Adipose tissue (tissue), 3 donors: ENCODE measurements around the gene TMEM258. TPM values are rescaled to one million over a fixed set of nuclear protein-coding genes. Genes with fewer than 3 reads are reported as not detected.
A peak's percentile ranks its signal among the peaks of the same experiment; 100 is the strongest.

ENCODE experiments used
- H3K27ac ChIP-seq: one replicate; pipeline ENCODE4 v1.5.1; 2013; ENCODE audit warnings: low read depth, low read length
- WGBS, 3 donors: extraction: QIAGEN DNeasy Blood & Tissue Kit; methylation state at CpG; one replicate each; pipeline ENCODE4 v1.1.7; 2013; 5-methylcytosine and 5-hydroxymethylcytosine counted together
- polyA plus RNA-seq, 3 donors: library from polyadenylated mRNA; stranded (reverse); fragments of 200-250 nt; gene quantifications; one replicate each; pipeline ENCODE4 v1.2.3, GENCODE V29; 2013
- donor health status: healthy with polysubstance abuse.
- donor health status: Bipolar disorder and iron deficiency.
- donor health status: healthy.

Gene TMEM258
- polyA plus RNA-seq, 3 donors = 163 to 234 (median 214) TPM

DNA sequence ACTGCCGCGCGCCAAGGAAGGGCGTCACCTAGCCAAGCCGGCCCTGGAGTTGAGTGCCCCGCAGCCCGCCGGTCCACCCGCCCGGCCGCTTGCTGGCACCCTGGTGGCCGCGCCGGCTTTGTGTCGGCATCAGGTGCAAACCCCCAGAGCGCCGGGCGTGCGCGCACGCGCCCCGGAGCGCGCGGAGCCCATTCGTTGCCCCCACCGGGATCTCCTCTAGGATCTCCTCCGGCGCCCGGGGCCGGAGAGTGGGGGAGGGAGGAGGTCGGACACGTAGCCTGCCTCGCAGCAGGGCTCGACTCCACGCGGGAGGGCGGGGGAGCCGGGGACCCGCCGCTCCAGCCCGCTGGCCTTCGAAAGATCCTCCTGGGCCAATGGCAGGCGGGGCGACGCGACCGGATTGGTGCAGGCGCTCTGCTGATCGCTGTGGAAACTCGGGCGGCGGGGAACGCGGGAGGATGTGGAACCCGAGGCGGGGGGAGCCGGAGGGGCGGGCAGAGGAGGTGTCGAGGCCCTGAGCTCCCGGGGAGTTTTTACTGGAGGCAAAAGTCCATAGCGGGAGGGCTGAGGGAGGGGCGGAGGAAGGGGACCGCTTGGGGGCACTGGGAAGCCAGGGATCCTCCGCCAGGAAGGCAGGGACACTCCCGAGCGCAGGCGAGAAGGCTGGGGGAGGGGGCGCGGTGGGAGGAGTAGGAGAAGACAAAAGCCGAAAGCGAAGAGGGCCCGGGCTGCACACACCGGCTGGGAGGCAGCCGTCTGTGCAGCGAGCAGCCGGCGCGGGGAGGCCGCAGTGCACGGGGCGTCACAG lies 35.4 kb upstream of the TMEM258 start, which contains the start of gene FADS2:
TSS of gene FADS2 (plus strand) at position 730 of the 808 bp plus-strand sequence. CDS start 91 bp downstream, outside the sequence.
- peak within 1 kb of the TSS; percentile 75 for H3K27ac ChIP-seq
- 1% methylated on average over 80 to 83 of the region's 83 CpGs for WGBS, 3 donors

DNA sequence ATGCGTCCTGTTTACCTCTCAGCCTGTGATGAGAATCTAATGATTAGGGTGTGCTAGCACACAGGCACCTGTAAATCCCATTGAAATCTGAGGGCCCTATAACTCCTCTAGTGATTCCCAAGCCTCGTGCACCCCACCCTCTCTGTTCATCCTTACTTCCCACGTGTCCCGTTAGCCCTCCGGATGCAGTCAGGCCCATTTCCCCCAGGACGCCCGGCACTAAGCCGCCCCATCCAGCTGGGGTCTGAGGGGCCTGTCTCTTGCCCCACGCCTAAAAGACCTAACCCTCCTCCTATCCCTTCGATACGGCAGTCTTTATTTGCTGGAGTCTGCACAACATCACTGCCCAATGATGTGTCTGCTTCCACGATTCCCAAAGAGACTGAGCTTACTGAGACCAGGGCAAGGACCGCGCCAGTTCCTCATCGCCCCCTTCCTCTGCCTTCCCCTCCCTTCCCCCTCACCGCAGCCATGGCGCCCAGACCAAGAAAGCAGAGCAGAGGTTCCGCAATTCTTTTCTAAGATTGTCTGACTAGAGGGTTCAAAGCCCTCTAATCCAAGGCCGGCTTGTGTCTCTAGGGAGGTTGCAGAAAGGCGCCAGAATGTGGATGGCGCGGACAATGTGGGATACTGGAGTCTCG lies 34.7 kb upstream of the TMEM258 start:
- 15 to 48% (median 16%) methylated on average over 23 of the region's 23 CpGs for WGBS, 3 donors
- H3K27ac ChIP-seq = peak overlapping the region; percentile 75

DNA sequence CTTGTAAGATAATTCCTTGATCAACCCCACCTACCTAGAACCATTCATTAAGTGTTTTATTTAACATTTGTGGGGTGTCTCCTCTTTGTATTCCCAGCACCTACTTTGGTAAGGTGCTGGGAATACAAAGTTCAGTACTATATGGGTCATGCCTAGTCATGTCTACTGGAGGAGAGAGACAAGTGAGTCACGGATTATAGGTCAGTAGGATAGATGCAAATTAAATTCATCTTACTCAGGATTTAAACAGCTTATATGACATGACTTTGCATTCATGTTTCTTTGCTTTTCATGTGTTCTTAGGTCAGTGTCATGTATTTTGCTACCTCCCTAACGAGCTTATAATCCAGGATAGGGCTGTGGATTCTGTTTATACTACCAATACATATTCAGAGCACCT lies 27.8 kb upstream of the TMEM258 start:
- H3K27ac ChIP-seq = no peak overlapping the region
- 90 to 91% (median 91%) methylated on average over 2 of the region's 2 CpGs for WGBS, 3 donors

DNA sequence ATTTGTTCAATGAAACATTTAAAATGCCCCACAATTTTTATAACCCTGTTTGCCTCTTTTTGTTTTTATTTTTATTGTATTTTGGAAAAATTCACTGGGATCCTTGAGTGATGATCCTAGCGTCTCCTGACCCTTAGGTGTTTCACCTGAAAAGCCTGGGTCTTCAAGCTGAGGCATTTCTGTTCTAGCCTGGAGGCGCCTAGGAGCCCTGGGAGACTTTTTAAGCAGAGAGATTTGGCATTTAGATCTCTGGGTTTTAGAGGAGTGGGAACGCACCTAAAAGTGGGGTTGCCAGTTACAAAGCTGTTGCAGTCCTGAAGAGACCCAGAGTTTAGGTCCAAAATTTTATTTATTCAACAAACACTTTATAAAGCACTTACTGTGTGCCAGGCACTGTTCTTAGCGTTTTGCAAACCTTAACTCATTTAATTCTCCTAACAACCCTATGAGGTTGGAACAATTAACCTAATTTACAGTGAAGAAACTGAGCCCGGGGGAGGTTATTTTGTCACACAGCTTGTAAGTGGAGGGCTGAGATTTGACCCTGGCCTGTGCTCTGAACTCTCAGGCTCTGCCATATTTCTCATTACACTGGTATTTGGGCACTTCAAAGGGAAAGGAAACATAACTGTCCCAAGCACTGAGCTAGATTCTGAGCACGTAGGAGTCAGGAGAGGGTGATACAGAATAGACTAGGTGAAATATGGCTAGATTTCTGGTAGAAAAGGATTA lies 25.2 kb upstream of the TMEM258 start:
- 74 to 82% (median 78%) methylated on average over 6 of the region's 6 CpGs for WGBS, 3 donors

DNA sequence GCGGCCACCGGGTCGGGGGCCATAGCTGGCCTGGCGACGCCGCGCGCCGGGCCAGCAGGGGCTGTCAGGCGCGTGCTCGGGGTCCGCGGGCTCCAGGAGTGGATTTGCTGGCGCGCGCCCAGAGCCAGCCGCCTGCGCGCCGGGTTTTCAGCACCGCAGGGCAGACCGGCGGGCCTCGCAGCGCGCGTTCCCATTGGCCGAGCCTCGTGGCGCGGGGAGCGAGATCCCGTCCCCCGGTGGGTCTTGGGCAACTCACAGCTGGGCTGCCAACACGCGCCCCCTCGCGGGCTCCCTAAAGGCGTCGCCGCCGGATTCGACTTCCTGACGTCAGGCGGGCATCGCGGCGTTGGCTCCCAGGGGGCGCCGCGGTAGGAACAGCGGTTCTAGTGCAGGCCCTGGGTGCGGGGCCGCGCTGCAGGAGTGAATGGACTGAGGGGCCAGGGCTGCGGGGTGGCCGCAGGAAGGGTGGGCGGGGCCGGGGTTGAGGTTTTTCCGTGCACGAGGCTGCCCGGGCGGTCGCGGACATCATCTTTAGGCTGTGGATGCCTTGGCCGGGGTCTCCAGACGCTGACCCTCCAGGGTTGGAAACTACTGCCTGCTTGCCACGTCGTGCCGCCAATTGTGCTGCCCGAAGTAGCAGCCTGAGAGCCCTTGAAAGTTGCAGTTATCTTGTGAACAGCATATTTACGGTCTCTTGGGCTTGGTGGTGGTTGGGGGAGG lies 24.5 kb upstream of the TMEM258 start, which contains the start of gene FADS1:
TSS of gene FADS1 (minus strand) at position 268 of the 720 bp plus-strand sequence. CDS start at position 194, 74 bp downstream.
- WGBS, 3 donors = 1% methylated on average over 49 to 73 of the region's 73 CpGs
- peak within 1 kb of the TSS; percentile 83 for H3K27ac ChIP-seq

More for the DNA sequence above, 25.2 kb upstream of the TMEM258 start:
- no peak overlapping the region for H3K27ac ChIP-seq

DNA sequence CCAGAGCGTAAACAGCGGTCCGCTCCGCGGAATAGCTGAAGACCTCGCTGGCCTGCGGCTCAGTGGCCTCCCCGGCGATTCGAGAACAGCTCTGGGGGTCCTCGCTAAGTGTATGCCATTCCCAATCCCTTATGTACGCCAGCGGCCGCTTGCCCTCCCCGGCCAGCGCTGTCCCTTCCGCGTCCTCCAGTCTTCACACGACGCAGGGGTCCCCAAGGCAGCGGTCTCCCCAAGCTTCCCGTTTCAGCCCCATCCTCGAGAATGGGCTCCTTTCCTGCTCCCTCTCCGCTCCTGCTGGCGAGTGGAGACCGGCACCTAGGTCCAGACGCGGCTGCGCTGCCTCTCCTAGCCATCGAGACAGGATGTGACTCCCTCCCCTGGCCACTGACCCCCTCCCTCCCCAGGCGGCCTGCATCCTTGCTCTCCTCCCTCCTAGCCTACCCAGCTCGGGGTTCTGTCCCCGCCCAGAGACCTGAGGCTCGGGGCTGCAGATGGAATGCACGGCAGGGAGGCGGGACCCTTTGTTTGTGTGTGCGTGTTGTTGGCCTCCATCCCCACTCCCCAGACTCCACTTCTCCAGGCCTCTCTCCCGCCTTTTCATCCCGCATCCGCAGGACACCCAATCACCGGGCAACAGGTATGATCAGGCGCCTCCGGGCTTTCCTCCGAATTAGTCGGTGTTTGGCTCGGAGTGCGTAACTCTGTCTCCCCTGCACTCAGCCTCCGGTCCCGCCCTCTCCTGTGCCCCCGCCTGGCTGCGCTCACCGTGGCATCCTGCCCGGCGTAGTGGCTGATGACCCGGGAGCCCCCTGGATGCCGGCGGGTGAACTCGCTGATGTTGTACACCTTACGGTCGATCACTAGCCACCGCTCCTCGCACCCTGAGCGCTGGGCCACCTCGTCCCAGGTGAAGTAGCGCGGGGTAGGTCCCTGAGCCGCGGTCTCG lies 23.7 kb upstream of the TMEM258 start:
- WGBS, 3 donors = 0 to 1% (median 0%) methylated on average over 69 of the region's 69 CpGs

DNA sequence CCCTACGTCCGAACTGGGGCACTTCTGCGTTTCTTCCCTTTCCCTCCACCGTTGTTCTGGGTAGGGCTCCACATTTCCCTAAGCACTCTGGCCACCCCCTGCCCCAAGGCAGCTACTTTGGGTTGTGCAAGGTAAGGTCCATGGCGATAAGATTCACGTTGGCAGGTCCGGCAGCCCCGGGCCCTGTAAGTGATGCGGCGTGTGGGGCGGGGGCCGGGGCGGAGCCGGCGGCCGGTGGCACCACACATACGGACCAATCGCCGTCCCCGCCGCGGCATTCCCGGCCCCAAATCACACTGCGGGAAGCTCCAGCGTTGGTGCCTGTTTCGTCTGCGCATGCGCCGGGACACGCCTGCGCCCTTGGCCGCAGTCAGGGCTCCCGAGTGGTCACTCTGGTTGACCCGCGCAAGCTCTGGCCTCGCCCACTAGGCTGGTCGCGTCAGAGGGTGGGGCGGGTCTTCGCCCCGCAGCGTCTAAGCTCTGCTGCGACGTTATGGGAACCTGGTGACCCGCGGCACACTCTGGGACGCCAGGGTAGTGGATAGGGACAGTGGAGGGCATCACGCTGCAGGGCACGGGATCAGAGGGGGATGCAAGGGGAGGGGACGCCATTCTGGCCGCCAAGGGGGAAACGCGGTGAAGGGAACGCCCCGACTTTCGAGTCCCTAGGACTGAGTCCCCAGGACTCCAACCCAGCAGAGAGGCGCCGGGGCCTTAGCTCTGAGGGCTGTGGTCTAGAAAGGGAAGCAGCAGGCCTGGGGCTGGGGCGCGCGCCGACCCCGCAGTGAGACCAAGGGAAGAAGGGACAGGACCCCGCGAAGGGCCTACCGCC lies 22.8 kb upstream of the TMEM258 start:
- H3K27ac ChIP-seq = peak overlapping the region; percentile 83
- 1 to 2% (median 1%) methylated on average over 63 to 66 of the region's 66 CpGs for WGBS, 3 donors

More for the DNA sequence above, 23.7 kb upstream of the TMEM258 start:
- H3K27ac ChIP-seq = peak overlapping the region; percentile 83

DNA sequence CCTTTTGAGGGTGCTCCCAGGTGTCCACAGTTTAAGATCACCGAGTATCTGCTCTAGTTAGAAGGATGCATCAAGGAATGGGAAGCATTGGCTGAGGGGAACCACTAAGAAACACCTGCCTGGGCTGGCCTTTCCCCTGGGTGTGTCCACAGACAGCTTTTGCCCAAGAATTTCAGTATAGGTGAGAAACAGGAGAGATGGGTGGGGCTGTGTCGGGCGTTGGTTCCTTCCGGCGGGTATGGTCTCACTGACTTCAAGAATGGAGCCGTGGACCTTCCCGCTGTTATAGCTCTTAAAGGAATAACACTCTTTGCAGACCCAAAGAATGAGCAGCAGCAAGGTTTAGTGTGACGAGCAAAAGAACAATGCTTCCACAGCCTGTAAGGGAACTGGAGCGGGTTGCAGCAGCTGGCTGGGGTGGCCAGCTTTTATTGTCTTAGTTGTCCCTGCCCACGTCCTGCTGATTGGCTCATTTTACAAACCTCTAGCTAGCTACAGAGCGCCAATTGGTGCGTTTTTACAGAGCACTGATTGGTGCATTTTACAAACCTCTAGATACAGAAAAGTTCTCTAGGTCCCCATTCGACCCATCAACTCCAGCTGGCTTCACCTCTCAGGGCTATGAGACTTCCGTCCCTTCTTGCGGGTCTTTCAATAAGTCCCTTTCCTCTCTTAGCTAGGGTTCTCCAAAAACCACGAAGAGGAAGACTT lies 22.0 kb upstream of the TMEM258 start:
- WGBS, 3 donors = 71 to 75% (median 73%) methylated on average over 16 of the region's 16 CpGs
- H3K27ac ChIP-seq = no peak overlapping the region

DNA sequence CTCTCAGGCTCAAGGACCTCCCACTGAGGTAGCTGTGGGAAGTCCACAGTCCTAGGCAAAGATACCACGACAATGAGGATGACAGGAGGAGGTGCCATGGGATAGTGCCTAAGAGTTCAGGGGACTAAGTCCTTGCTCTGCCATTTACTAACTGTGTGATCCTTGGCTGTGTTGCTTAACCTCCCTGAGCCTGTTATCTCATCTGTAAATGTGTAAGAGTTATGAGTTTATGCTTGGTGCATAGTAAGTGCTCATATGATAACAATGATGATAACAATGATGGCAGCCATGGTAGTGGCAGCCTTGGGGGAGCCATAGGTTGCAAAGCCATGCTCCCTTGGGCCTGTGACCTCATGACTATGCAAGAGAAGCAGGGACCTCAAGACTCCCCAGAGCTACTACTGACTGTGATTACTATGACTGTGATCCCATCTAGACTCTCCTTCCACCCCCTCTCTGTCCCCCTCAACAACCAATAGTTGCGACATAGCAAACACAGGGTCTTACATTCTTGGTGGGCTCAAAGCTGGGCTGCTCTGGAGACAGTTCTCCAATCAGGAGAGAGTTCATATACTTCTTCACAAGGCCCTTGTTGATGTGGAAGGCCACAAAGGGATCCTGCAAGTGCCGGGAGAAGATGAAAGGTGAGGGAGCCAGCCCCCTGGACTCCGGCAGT lies 20.5 kb upstream of the TMEM258 start:
- no peak overlapping the region for H3K27ac ChIP-seq
- 93 to 98% (median 96%) methylated on average over 4 of the region's 4 CpGs for WGBS, 3 donors

DNA sequence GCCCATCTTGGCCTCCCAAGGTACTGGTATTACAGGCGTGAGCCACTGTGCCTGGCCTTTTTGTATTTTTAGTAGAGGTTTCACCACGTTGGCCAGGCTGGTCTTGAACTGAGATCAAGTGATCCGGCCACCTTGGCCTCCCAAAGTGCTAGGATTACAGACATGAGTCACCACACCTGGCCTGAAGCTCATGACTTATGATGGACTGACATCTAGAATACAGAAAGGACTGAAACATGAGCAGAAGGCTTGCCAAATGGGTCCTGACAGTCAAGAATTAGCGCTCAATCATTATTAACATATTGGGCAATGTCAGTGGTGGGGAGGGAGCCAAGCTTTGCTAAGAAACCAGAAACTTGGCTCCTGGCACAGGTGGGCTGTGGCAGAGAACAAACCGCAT lies 19.4 kb upstream of the TMEM258 start:
- no peak overlapping the region for H3K27ac ChIP-seq
- 89 to 91% (median 91%) methylated on average over 5 of the region's 5 CpGs for WGBS, 3 donors

DNA sequence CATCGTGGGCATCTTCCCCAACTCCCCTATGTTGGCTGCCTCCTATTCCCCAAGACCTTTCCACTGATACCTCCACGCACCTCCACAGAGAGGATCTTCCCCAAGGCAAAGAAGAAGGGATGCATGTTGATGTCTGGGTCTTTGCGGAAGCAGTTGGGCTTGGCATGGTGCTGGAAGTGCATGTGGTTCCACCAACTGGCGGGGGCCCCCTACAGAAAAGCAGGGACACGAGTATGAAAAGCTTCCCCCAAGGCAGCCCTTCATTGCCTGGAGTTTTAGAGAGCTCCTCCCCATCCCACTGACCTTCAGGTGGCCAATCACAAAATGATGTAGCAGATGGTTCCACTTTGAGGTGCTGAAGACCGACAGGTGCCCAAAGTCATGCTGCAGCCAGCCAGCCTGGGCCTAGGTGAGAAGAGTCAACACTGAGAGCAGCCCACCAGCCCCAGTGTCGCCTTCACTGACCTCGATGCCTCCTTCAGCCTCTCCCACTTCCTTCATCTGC lies 18.3 kb upstream of the TMEM258 start:
- H3K27ac ChIP-seq = no peak overlapping the region

DNA sequence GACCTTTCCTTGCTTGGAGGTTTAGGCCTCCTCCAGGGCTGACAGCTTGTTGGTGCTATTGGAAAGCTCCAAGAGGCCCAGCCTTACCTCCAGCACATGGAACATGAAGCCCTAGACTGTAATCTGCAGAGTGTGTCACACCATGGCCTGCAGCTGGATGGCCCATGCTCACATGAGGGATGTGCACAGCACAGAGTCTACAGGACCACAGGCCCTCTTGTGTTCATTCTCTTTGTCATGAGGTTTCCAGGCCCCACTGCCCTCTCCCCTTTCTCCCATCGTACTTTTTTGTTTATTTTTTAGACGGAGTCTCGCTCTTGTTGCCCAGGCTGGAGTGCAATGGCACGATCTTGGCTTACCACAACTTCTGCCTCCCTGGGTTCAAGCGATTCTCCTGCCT lies 14.4 kb upstream of the TMEM258 start:
- WGBS, 3 donors = 92 to 95% (median 94%) methylated on average over 5 of the region's 5 CpGs

More for the DNA sequence above, 18.3 kb upstream of the TMEM258 start:
- 90 to 96% (median 91%) methylated on average over 8 of the region's 8 CpGs for WGBS, 3 donors

DNA sequence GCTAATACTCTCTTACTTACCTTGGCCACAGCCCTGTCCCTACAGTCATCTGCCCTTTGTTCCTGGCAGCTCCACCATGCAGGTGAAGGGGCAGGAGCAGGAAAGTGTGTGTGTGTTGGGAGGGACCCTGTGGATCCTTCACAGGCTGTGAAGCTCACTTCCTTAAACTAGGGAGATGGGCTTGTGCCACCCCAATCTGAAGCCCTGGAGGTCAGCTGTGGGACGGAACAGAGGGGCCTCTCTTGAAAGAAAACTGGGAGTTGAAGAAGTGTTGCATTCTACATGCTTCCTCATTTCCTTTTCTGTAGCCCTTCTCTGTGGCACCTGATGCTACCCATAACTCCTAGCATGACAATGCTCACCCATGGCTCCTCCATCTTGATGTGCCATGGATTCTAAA lies 12.7 kb upstream of the TMEM258 start:
- H3K27ac ChIP-seq = no peak overlapping the region
- WGBS, 3 donors = 71 to 100% (median 72%) methylated on average over 1 of the region's 1 CpG

More for the DNA sequence above, 14.4 kb upstream of the TMEM258 start:
- H3K27ac ChIP-seq = no peak overlapping the region

DNA sequence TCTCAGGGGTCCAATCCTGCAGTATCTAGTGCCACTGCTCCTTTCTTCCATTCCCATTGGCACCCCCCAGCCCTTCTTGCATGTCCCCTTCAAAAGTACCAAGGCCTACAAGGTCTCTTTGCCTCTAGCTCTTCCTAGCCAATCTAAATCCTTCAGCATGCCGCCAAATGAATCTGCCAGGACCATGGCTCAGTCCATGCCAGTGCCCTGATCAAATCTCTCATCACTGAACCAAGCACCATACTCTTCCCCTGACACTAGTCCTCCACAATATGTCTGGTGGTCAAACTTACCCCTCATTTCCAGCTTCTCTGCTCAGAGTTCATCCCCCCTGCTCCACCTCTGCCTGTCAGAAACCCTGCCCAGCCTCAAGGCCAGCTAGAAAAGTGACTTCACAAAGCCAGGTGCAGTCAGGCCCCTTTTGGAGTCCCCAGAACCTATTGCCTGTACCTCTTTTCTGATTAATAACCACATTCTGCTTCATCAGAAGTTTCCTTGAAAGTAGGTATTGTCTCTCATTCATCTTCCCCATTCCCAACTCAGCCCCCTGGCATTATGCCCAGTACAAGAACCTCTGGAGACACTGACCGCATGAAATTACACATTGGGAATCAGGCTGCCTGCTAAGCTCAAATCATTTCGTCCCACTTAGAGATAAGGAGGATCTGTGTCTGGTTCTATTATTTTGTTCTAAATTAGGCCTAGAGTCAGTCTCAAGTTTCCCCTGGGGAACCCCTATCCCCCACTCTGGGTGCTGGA lies 11.7 kb upstream of the TMEM258 start:
- no peak overlapping the region for H3K27ac ChIP-seq

More for the DNA sequence above, 11.7 kb upstream of the TMEM258 start:
- 66 to 77% (median 71%) methylated on average over 3 of the region's 3 CpGs for WGBS, 3 donors
